ENCODE data around the gene BRSK1.

The BRSK1 gene

DNA sequence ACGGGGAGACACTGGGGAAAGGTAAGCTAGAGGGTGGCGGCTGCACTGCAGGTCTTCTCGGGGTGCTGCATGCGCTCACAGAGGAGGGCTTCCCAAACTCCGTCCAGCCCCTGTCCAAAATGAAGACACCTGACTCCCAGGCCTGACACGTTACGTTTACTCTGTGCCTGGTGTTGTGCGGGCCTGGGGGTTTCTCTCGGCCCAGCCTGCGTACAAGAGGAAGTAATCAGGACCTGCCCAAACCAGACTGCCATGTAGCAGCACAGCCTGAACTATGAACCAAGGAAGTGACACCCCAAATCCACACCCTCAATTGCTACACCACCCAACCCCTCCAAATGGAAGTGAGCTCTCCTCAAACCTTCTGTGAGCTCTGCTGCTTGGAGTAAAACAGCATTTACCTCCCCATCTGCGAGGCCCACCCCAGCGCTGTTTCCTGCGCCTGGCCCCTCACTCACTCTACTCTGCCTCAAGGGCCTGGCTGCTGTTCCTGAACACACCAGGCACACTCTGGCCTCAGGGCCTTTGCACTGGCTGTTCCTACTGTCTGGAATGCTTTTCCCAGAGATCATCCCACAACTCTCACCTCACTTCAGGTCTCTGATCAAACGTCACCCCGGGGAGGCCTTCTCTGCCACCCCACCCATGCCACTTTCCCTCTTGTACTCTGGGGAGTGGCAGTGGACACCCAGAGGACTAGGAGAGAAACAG is 6.9 kb upstream of the BRSK1 start:
- no peak for DNase-seq

DNA sequence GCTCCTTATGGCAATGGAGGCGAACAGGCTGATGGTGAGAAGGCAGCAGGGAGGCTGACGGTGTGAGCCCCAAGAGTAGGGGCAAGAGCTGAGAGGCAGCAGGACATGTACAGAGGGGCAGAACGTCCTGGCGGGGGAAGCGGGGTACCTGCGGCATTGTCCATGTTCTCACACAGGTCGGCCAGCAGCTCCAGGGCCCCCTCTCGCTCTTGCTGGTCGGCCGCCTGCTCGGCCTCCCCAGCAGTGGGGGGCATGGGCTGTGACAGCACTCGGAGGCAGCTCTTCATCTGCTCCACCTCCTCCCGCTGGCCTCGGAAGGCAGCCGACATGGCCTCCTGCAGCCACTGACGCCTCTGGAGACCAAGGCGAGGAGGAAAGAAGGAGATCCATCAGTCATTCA is 6.3 kb upstream of the BRSK1 start:
- DNase-seq: no peak

GRCh38 chr19:55278391-55279135 is 5.2 kb upstream of the BRSK1 start:
- DNase-seq: no peak

DNA sequence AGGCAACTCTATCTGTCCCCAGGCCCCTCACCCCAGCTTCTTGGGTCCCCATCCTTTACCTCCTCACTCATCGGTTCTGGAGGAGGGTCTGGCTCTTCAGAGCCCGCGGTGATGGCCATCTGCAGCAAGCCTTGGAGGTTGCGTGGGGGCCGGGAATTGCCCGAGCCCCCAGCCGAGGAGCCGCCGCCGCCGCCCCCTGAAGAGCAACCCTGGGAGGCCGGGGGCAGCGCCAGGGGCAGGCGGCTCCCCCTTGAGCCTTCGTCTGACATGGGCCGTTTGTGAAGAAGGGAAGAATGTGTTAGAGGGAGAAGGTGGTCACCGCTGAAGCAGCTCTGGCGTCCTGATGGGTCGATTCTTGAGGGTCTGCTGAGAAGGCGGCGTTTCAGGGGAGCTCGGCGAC is 4.5 kb upstream of the BRSK1 start:
- no peak for DNase-seq

- peak; percentile 98 for DNase-seq
Observed at GRCh38 chr19:55279770-55280643, 3.8 kb upstream of the BRSK1 start, which contains the start of gene HSPBP1. Gene HSPBP1, minus strand, starts transcription at chr19:55280110. Its CDS starts 502 bp downstream, at chr19:55279608.

DNA sequence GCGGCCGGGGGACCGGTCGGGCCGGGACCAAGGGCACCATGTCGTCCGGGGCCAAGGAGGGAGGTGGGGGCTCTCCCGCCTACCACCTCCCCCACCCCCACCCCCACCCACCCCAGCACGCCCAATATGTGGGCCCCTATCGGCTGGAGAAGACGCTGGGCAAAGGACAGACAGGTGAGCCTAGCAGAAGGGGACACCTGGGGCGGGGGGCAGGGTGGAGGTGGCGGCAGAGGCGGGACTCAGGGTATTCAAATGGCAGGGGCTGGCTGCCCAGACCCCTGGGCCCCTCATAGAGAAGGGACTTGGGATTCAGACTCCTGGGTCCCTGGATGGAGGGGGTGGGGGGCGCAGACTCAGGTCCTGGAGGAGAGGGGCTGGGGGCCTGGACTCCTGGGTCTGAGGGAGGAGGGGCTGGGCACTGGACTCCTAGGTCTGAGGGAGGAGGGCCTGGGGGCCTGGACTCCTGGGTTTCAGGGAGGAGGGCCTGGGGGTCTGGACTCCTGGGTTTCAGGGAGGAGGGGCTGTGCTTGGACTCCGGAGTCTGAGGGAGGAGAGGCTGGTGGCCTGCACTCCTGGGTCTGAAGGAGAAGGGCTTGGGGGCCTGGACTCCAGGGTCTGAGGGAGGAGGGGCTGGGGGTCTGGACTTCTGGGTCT is 735 bp downstream of the BRSK1 start:
- peak; percentile 5 for DNase-seq

- DNase-seq: no peak
Observed at GRCh38 chr19:55285229-55285890, 1.6 kb downstream of the BRSK1 start.

- DNase-seq: no peak
Observed at GRCh38 chr19:55287361-55288079, 3.7 kb downstream of the BRSK1 start.

- DNase-seq: no peak
Observed at GRCh38 chr19:55289117-55289796, 5.5 kb downstream of the BRSK1 start.

DNA sequence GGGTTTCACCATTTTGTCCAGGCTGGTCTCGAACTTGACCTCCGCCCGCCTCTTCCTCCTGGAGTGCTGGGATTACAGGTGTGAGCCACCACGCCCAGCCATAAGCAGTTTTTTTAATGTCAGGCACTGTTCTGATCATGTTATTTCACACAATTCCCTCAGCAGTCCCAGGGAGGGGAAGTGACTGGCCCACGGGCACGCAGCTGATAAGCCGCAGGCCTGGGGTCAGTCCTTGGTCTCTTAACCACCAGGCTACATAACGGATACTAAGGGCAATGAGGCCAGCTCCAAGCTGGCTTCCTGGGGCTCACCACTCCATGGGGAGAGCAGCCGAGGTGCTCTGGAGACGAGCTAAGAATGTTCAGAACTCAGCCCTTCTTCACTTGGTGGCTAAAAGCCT is 13.5 kb downstream of the BRSK1 start:
- DNase-seq: no peak

DNA sequence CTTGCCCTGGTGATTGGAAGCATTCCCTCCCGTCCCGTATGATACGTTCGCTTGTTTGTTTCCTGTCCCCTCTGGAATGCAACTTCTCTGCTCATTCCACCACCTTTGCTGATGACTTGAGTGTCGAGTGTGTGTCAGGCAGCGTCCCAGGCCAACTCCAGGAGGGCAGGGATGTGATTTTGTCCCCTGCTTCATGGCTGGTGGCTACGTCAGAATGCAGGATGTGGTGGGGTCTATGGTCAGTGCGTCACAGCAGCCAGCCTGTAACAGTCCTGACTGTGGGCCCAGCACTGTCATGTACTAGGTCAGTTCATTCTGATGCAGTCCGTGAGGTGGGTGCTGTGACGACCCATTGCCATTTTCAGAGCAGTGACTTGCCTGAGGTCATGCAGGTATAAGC is 16.2 kb downstream of the BRSK1 start:
- DNase-seq: no peak

DNA sequence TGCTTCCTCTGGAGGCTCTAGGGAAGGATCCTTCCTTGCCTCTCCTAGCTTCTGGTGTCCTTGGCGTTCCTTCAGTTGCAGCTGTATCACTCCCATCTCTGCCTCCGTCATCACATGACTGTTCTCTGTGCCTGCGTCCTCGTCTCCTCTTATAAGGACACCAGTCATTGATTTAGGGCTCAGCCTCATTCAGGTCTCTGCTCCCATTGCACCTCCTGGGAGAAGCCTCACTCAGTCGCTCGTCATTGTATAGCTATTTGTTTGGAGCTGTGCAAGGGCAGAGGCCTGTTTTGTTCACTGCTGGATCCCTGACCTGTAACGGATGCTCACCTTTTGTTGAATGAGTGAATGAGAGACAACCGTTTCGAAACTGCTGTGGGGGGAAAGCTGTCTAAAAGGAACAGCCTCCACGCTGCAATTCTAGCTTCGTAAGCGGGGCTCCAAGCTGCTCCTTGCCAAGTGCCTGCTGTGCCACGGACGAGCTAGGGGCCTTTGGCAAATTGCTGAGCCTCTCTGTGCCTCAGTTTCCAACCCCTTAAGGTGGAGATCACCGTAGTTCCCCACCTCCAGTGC is 17.2 kb downstream of the BRSK1 start:
- DNase-seq: no peak

DNA sequence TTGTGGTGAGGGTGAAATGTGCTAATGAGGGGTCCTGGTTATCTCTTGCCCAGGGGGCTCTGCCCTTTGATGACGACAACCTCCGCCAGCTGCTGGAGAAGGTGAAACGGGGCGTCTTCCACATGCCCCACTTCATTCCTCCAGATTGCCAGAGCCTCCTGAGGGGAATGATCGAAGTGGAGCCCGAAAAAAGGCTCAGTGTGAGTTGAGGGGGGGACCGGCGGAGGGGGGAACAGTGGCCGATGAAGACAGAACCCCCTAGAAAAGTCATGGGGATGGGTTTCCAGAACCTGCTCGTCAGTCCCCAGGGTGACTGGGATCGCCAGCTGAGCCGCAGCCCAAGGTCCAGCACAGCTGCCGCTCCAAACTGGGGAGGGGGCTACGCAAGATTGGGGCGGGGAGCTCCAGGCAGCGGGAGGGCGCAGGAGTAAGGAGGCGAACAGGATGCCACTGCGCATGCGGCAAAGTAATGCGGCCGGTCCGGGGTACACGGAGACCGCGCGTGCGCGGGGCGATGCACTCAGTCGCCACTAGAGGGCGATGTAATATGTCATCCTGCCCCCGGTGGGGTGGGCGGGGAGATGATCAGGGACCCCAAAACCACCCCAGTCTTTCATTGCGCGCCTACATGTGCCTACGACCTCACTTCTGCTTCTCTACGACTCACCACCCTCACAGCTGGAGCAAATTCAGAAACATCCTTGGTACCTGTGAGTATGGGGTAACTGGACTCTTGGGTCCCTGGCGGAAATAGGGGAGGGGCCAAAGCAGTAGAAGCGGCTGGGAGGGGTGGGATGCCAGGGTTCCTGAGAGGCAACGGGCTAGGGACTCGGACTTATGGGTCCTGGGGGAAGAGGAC is 17.9 kb downstream of the BRSK1 start:
- peak; percentile 86 for DNase-seq

DNA sequence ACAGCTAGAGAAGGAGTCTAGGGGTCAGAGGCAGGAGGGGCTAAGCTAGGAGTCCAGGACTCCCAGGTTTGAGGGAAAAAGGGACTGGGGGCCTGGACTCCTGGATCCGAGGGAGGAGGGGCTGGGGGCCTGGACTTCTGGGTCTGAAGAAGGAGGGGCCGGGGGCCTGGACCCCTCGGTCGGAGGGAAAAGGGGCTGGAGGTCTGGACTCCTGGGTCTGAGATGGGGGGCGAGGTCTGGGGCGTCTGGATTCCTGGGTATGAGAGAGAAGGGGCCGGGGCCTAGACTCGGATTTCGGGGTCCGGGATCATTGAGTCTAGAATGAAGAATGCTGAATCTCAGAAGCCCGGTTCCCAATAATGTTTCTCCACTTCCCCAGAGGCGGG is 18.5 kb downstream of the BRSK1 start:
- no peak for DNase-seq

GRCh38 chr19:55303477-55303876 is 19.7 kb downstream of the BRSK1 start:
- DNase-seq: no peak

GRCh38 chr19:55304279-55304978 is 20.6 kb downstream of the BRSK1 start:
- peak; percentile 4 for DNase-seq

GRCh38 chr19:55304980-55305379 is 21.2 kb downstream of the BRSK1 start:
- no peak for DNase-seq

- DNase-seq: peak; percentile 17
Observed at GRCh38 chr19:55305491-55305890, 21.7 kb downstream of the BRSK1 start.

DNA sequence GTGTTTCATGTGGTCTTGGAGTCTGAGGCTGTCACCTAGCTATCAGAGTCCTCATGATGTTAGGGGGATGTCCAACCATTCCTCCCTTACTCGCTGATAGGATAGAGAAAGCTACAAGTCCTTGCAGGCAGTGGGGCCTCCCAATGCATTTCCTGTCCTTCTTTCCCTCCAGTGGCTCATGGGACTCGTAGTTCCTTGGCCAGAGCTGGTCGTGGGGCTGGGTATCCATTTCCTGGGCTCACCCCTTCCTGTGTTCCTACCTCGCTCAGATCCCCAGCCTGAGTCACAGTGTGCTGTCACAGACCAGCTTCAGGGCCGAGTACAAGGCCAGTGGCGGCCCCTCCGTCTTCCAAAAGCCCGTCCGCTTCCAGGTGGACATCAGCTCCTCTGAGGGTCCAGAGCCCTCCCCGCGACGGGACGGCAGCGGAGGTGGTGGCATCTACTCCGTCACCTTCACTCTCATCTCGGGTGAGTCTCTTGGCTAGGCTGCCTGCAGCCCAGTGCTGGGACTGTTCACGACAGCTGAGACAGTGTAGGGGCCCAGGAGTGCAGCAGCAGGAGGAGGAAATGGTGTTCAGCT is 22.3 kb downstream of the BRSK1 start:
- no peak for DNase-seq
